DMS79 treated with DMSO at 0.1 percent for 48 hours (cell line): ENCODE results near the gene THAP11.
A peak's percentile ranks its signal among the peaks of the same experiment; 100 is the strongest.

Experiments used
- DNase-seq: peaks from one replicate; lab custom pipeline; 2025; lab: John Stamatoyannopoulos, UW

Gene THAP11

DNA sequence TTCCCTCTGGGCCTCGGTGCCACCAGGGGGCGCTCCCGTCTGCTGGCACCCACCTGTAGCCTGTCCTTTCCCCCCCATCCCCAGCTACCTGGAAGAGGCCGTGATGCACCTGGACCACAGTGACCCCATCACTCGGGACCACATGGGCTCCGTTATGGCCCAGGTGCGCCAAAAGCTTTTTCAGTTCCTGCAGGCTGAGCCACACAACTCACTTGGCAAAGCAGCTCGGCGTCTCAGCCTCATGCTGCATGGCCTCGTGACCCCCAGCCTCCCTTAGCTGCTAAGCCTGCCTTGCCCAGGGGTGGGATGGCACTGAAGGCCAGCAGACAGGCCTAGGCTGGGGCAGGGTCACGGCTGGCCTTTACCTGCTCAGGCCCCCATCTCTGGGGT, 41.7 kb downstream of the THAP11 start:
- DNase-seq = no peak

DNA sequence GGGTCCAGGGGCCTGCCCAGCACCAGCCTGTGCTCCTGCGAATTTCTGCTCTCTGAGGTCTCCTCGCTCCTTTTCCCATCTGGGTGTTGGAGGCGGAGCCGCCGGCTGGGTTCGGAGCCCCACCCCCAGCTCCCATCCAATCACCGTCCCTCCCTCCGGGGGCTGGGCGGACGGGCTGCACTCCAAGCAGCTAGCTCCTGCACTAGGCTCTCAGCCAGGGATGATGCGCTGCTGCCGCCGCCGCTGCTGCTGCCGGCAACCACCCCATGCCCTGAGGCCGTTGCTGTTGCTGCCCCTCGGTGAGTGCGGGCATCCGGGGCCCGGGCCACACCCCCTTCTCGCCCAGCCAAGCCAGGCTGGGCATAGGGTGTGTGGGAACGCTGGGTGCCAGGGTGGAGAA, 42.6 kb downstream of the THAP11 start, which contains the start of gene NRN1L:
NRN1L (plus strand) TSS at position 202 of the 400 bp plus-strand sequence; CDS start at position 221, 19 bp downstream.
- DNase-seq = no peak

DNA sequence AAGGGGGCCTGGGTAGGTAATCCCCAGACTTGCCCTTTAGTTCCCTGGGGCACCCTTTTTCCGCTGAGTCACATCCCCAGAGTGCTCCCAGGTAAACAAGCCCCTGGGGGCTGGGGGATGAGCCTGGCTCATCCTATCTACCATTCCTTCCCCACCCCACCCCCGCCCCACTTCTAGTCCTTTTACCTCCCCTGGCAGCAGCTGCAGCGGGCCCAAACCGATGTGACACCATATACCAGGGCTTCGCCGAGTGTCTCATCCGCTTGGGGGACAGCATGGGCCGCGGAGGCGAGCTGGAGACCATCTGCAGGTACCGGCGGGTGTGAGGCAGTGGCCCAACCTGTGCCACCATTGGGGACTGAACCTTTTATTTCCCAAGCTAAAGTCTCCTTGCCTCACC, 43.4 kb downstream of the THAP11 start:
- no peak for DNase-seq

DNA sequence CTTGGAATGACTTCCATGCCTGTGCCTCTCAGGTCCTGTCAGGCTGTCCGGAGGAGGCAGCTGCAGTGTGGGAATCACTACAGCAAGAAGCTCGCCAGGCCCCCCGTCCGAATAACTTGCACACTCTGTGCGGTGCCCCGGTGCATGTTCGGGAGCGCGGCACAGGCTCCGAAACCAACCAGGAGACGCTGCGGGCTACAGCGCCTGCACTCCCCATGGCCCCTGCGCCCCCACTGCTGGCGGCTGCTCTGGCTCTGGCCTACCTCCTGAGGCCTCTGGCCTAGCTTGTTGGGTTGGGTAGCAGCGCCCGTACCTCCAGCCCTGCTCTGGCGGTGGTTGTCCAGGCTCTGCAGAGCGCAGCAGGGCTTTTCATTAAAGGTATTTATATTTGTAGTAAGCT, 43.9 kb downstream of the THAP11 start:
- DNase-seq = no peak

DNA sequence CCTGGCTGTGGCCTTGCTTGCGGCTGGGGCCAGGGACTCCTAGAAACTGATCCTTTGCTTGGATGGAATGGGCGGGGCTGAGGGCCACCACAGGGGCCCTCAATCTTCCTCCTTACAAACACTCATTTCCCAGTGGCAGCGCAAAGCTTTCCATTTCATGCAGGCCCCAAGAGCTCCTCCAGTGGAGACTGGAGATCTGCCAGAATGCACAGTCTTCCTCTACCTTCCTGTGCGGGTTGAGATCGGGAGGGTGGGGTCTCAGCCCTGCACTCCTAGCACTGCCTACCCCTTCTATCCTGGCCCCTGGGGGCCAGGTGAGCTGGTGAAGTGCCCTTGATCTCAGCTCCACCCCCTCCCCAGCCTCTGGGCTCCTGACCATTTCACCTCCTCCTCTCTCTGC, 44.3 kb downstream of the THAP11 start:
- DNase-seq = peak; percentile 10

DNA sequence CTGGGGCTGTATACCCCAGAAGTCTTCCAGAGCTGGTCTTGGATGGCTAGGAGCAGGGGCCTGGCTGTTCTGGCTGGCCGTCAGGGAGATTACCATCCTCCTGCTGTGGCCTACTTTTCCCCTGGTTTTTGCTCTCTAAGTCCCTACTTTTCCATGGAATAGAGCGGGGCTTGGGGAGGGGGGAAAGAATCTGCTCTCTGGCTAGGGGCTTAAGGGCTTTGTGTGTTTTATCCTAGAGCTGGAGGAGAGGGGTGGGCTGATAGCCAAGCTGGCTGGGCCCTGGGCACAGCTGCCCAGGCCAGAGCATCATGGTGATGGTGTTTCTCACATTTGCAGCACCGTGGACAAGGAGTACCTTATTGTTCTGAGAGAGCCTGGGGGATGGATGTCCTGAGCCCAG, 46.2 kb downstream of the THAP11 start:
- DNase-seq = no peak

DNA sequence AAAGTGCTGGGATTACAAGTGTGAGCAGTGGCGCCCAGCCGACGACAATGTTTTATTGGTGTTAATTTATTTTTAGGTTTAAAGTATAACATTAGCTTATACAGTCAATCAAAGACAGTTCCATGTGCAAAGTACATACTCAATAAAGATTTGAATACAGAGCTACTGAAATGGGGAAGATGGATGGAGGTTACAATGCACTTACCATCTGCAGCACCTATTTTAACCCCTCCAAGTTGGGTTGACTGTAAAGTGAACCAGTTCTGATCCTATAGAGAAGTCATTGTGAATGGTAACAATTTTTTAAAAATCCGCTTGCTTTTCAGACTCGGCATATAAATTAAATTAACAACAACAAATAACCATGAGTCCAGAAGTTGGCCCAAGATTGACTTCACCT, 50.3 kb downstream of the THAP11 start:
- no peak for DNase-seq

DNA sequence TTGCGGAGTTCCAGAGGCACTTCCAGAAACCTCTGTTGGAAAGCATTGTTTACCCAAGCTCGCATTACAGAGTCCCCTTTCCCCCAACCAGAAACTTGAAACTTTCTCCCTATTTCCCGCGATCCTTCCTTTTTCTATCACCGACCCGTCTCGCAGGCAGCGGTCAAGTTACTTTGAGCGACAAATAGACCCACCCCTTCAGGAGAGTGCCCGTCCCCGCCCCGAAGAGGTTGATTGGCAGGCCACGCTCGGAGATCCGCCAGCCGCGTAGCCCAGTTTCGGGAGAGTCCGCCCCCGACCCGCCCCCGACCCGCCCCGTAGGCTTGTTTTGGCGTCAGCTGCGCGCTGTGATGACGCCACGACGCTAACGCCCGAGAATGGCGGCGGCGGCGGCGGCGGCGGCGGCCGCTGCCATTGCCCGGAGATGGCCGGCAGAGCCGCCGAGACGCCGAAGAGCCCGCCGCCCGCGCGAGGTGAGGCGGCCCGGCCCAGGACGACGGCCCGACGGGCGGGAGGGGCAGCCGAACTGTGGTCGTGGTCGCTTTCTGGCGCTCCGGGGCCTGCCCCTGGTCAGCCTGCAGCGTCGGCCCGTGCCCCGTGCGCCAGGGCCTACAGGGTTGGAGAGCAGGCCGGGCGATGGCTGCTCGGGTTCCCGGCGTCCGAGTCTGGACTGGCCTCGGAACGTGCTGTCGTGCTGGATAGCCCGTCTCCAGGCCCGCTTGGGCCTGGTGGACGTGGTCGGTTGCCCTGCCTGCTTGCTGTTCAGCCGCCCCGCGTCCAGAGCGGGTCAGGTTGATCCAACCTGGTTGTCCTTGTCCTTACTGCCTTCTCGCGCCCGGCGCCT, 51.0 kb downstream of the THAP11 start, which contains the start of gene PSKH1:
PSKH1 (plus strand) TSS at position 356 of the 844 bp plus-strand sequence. CDS start 15,496 bp downstream, outside the sequence.
- peak; percentile 74 for DNase-seq
